WTC11 (cell line): ENCODE results near the gene ST3GAL5.

Source experiments
- CREB1 ChIP-seq: sonication (generic); formaldehyde crosslinking; IDR thresholded peaks from 2 replicates; pipeline ENCODE4 v1.8.0; 2023; ENCODE audit warnings: mild to moderate bottlenecking, missing genetic modification reagents
- CTCF ChIP-seq: fragments of 200-600 bp; IDR thresholded peaks from 2 replicates; pipeline ENCODE4 v1.8.0; 2022; ENCODE audit warnings: antibody characterized with exemption
- MLX ChIP-seq: sonication (generic); formaldehyde crosslinking; IDR thresholded peaks from 2 replicates; pipeline ENCODE4 v1.8.1; 2023; ENCODE audit warnings: mild to moderate bottlenecking, missing genetic modification reagents, moderate library complexity
- NR3C1 ChIP-seq: sonication (generic); formaldehyde crosslinking; conservative IDR thresholded peaks from 2 replicates; pipeline ENCODE4 v1.8.1; 2023; ENCODE audit warnings: low read depth, mild to moderate bottlenecking, missing genetic modification reagents
- SP1 ChIP-seq: sonication (generic); formaldehyde crosslinking; conservative IDR thresholded peaks from 2 replicates; pipeline ENCODE4 v1.8.1; 2022; ENCODE audit warnings: missing genetic modification reagents

DNA sequence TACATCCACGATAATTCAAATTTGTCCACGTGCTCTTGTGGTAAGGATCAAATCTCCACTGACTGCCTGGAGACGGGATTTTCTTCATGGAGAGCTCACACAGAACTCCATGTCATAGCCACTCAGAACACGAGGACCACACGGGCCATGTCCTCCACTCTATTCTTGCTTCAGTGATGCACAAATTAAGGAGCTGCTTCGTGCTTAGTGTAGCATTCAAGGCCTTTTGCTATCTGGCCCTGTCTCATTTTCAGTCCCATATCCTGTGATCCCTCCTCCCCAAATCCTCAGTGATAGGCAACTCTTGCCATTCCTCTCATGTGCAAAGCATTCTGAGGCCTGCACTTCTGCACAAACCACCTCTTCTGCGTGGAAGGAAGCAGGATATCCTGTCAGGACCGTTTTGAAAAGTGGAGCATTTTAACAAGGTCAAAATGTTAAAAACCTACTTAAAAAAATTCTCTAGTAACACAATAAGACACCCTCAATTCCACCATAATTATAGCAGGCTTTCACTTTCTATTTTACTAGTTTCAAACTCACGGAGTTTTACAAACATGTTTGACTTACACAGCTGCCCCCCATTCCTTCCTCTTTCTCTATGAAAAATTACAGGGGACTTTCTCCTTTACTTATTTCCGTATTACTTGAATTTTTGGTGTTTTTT lies 35.2 kb downstream of the ST3GAL5 start:
- TF ChIP-seq CTCF = no peak
- TF ChIP-seq CREB1 = no peak
- no peak for TF ChIP-seq NR3C1
- no peak for TF ChIP-seq SP1 (CRISPR knock-in tag)
- TF ChIP-seq MLX (CRISPR knock-in tag) = no peak
